ENCODE data around the gene UTF1. TPM values are rescaled to one million over a fixed set of nuclear protein-coding genes. Genes with fewer than 3 reads are reported as not detected.

The UTF1 gene
- total RNA-seq, 1 donor from 2014 or later: not detected

DNA sequence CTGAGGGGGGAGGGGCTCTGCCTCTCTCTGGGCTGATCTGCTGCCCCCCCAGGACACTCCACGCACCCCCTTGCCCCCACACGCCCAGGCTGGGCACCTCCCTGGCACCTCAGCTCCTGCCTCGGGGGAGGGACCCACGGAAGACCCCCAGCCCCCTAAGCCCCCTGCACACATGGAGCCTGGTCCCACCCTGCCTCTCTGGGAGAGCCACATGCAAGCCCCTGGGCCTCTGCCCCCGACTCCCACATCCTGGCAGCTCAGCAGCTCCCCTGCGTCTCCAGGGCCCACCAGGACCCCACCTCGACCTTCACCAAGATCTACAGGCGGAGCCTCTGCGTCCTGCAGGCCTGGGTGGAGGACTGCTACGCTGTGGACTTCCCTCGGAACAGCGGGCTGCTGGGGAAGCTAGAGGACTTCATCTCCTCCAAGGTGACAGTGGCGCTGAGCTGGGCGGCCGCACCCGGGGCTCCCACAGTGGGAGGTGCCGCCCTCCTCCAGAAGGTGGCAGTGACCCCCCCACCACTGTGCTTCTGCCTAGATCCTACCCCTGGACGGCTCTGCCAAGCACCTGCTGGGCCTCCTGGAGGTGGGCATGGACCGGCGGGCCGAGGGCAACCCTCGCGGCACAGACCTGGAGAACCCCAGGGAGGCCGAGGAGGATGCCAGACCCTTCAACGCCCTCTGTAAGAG lies 18.7 kb upstream of the UTF1 start:
- Mint-ChIP-seq H3K36me3 (no peaks in the 10 kb centered on the region), H3K9me3 (no peaks in the 10 kb centered on the region), H3K27me3 (ENCODE audit: low read depth) (peaks cover 6% of the 10 kb centered on the region), H3K4me1 (no peaks in the 10 kb centered on the region), H3K27ac (no peak overlapping the region), H3K4me3 (no peak overlapping the region)
- peak in 1 of 2 experiments; percentile 14 for DNase-seq (ENCODE audit: low spot score in 2 of 2, unreplicated experiment in 2 of 2)
- TF ChIP-seq, protein P1, sequence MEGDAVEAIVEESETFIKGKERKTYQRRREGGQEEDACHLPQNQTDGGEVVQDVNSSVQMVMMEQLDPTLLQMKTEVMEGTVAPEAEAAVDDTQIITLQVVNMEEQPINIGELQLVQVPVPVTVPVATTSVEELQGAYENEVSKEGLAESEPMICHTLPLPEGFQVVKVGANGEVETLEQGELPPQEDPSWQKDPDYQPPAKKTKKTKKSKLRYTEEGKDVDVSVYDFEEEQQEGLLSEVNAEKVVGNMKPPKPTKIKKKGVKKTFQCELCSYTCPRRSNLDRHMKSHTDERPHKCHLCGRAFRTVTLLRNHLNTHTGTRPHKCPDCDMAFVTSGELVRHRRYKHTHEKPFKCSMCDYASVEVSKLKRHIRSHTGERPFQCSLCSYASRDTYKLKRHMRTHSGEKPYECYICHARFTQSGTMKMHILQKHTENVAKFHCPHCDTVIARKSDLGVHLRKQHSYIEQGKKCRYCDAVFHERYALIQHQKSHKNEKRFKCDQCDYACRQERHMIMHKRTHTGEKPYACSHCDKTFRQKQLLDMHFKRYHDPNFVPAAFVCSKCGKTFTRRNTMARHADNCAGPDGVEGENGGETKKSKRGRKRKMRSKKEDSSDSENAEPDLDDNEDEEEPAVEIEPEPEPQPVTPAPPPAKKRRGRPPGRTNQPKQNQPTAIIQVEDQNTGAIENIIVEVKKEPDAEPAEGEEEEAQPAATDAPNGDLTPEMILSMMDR (IDR thresholded peaks at IDR 0.05; ENCODE audit: unreplicated experiment): no peak

GRCh38 chr10:133211959-133212852 lies 17.8 kb upstream of the UTF1 start:
- Mint-ChIP-seq H3K27ac (no peak overlapping the region), H3K9me3 (no peaks in the 10 kb centered on the region), H3K36me3 (no peaks in the 10 kb centered on the region), H3K4me1 (no peaks in the 10 kb centered on the region), H3K27me3 (ENCODE audit: low read depth) (peaks cover 15% of the 10 kb centered on the region), H3K4me3 (no peak overlapping the region)
- peak in 1 of 2 experiments; percentile 12 for DNase-seq (ENCODE audit: low spot score in 2 of 2, unreplicated experiment in 2 of 2)
- TF ChIP-seq, protein P1 (IDR thresholded peaks at IDR 0.05; ENCODE audit: unreplicated experiment): no peak

DNA sequence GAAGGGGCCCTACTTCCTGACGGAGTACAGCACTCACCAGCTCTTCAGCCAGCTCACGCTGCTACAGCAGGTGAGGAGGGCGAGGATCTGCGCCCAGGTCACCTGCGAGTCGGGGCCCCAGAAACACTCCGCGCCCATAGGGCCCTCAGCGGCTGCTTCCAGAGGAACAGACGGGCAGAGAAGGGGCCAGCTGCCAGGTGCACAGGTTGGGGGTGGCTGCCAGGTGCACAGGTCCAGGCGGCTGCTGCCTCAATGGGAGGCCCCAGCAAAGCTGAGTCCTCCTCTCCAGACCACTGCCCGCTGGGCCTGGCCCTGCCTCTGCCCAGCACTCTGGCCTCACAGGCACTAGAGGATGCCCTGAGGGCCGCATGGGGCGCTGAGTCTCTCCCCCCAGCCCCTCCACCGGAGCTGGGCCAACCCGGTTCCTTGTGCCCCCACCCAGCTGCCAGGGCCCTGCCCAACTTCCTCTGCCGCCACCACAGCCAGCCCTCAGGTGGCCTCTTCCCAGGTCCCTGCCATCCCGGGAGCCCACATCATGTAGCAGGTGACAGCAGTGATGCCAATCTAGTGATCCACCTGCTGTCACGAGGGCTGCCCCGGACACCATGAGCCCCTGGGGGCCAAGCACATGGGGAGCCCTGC lies 17.0 kb upstream of the UTF1 start:
- Mint-ChIP-seq H3K27ac (no peak overlapping the region), H3K4me1 (no peaks in the 10 kb centered on the region), H3K9me3 (no peaks in the 10 kb centered on the region), H3K4me3 (no peak overlapping the region), H3K27me3 (ENCODE audit: low read depth) (peaks cover 18% of the 10 kb centered on the region), H3K36me3 (no peaks in the 10 kb centered on the region)
- peak in 1 of 2 experiments; percentile 13 for DNase-seq (ENCODE audit: low spot score in 2 of 2, unreplicated experiment in 2 of 2)
- TF ChIP-seq, protein P1 (IDR thresholded peaks at IDR 0.05; ENCODE audit: unreplicated experiment): no peak

- Mint-ChIP-seq H3K27ac (no peak overlapping the region), H3K9me3 (no peaks in the 10 kb centered on the region), H3K4me3 (no peak overlapping the region), H3K27me3 (ENCODE audit: low read depth) (peaks cover 25% of the 10 kb centered on the region), H3K36me3 (no peaks in the 10 kb centered on the region), H3K4me1 (no peaks in the 10 kb centered on the region)
- peak in 1 of 2 experiments; percentile 13 for DNase-seq (ENCODE audit: low spot score in 2 of 2, unreplicated experiment in 2 of 2)
- TF ChIP-seq, protein P1 (IDR thresholded peaks at IDR 0.05; ENCODE audit: unreplicated experiment): no peak
Measured at GRCh38 chr10:133213641-133214467, 16.2 kb upstream of the UTF1 start.

Measured in mesothelial cell of epicardium (in vitro differentiated cells).